A673 (cell line): ENCODE data around the gene ILKAP. TPM values are rescaled to one million over a fixed set of nuclear protein-coding genes. Genes with fewer than 3 reads are reported as not detected.

ENCODE experiments used
- BruUV-seq: library from RNA; stranded (reverse); fragments of 400-500 nt; replicated peaks from 2 replicates; lab custom pipeline; 2021; lab: Mats Ljungman, UMichigan
- CTCF ChIA-PET: fragments of 300-600 bp; sonication (Branson Sonifier 250); formaldehyde crosslinking; loops from one replicate; lab custom pipeline; 2022; ENCODE audit warnings: antibody characterized with exemption; lab: Charles Lee
- POLR2A ChIA-PET: fragments of 300-600 bp; sonication (Branson Sonifier 250); formaldehyde crosslinking; loops from one replicate; lab custom pipeline; 2022; ENCODE audit warnings: antibody characterized with exemption; ENCODE audit not compliant: low non-redundant PET; lab: Charles Lee
- DNase-seq: peaks from one replicate; pipeline ENCODE4 v3.0.0-alpha.2; 2015; ENCODE audit warnings: low spot score
- H3K27ac ChIP-seq: fragments of 200-600 bp; sonication (generic); 2 replicates; pipeline ENCODE4 v1.5.1; 2016; ENCODE audit warnings: mixed run types, low read depth, mild to moderate bottlenecking, mixed read lengths, antibody characterized with exemption, low read length; ENCODE audit not compliant: poor library complexity, severe bottlenecking
- H3K27me3 ChIP-seq: fragments of 200-600 bp; sonication (generic); replicated peaks from 2 replicates; pipeline ENCODE4 v1.6.1; 2017; ENCODE audit warnings: mixed run types, low read depth, mild to moderate bottlenecking, mixed read lengths, antibody characterized with exemption, low read length; ENCODE audit not compliant: insufficient read depth, poor library complexity
- H3K36me3 ChIP-seq: fragments of 200-600 bp; sonication (generic); 2 replicates; pipeline ENCODE4 v1.6.1; 2016; ENCODE audit warnings: mixed run types, mild to moderate bottlenecking, mixed read lengths, antibody characterized with exemption, low read length; ENCODE audit not compliant: insufficient read depth, poor library complexity, severe bottlenecking
- H3K4me1 ChIP-seq: fragments of 200-600 bp; sonication (generic); 2 replicates; pipeline ENCODE4 v1.6.1; 2017; ENCODE audit warnings: mixed run types, mild to moderate bottlenecking, mixed read lengths, antibody characterized with exemption, low read length; ENCODE audit not compliant: insufficient read depth, poor library complexity, severe bottlenecking
- H3K4me3 ChIP-seq: fragments of 200-600 bp; sonication (generic); 2 replicates; pipeline ENCODE4 v1.5.1; 2016; ENCODE audit warnings: low read depth, mixed run types, mild to moderate bottlenecking, mixed read lengths, low read length; ENCODE audit not compliant: poor library complexity, severe bottlenecking
- H3K9me3 ChIP-seq: fragments of 200-600 bp; sonication (generic); 2 replicates; pipeline ENCODE4 v1.6.1; 2016; ENCODE audit warnings: mixed run types, low read depth, mild to moderate bottlenecking, mixed read lengths, antibody characterized with exemption, low read length; ENCODE audit not compliant: poor library complexity, severe bottlenecking
- CTCF ChIP-seq: fragments of 300-800, 200-600 bp; sonication (generic); conservative IDR thresholded peaks from 2 replicates; pipeline ENCODE4 v1.5.1; 2017; ENCODE audit warnings: low read depth, mild to moderate bottlenecking, antibody characterized with exemption, low read length, moderate library complexity, mixed read lengths
- EZH2 ChIP-seq: fragments of 200-600 bp; sonication (generic); IDR thresholded peaks from 2 replicates; pipeline ENCODE4 v1.6.1; 2017; ENCODE audit warnings: borderline replicate concordance, low read depth, mild to moderate bottlenecking, mixed read lengths, antibody characterized with exemption, low read length; ENCODE audit not compliant: poor library complexity, severe bottlenecking
- intact Hi-C: fragments of 100-400 bp; cut with micrococcal nuclease; formaldehyde crosslinking; loops from one replicate; pipeline ENCODE4 v1.10.0; 2022; ENCODE audit not compliant: unreplicated experiment
- total RNA-seq: library from RNA; stranded (reverse); gene quantifications from 2 replicates; pipeline ENCODE4 v1.2.3, GENCODE V29; 2021

The ILKAP gene
- total RNA-seq, 1 experiment from 2014 or later, result 71.6 TPM

GRCh38 chr2:238202326-238203093 lies 985 bp downstream of the ILKAP start:
- no peaks in the 10 kb centered on the region for H3K27me3 ChIP-seq
- peak overlapping the region; percentile 92 for H3K4me3 ChIP-seq
- intact Hi-C loops, result no loop called here
- peak overlapping the region; percentile 91 for H3K27ac ChIP-seq
- TSS peak; percentile 35 for BruUV-seq
- H3K4me1 ChIP-seq, result peaks cover 21% of the 10 kb centered on the region
- ChIA-PET POLR2A (no interaction called here), CTCF (interaction anchor here (0.6 kb wide), 1 partner anchor 19 kb away, joined by 4 read pairs; no protein-coding TSS in a partner anchor)
- H3K9me3 ChIP-seq, result no peaks in the 10 kb centered on the region
- H3K36me3 ChIP-seq, result no peaks in the 10 kb centered on the region
- peak; percentile 19 for DNase-seq
- TF ChIP-seq CTCF, result no peak
- no peak for TF ChIP-seq EZH2

- peaks cover 80% of the 10 kb centered on the region for H3K36me3 ChIP-seq
- ChIA-PET POLR2A (no interaction called here), CTCF (no interaction called here)
- no peaks in the 10 kb centered on the region for H3K27me3 ChIP-seq
- TF ChIP-seq EZH2 (no peak), CTCF (no peak)
- H3K9me3 ChIP-seq, result no peaks in the 10 kb centered on the region
- BruUV-seq, result no TSS peak
- no peaks in the 10 kb centered on the region for H3K4me1 ChIP-seq
- no peak overlapping the region for H3K27ac ChIP-seq
- intact Hi-C loops, result no loop called here
- no peak for DNase-seq
- H3K4me3 ChIP-seq, result no peak overlapping the region
Measured at GRCh38 chr2:238190445-238190844, 13.1 kb downstream of the ILKAP start.

GRCh38 chr2:238187618-238188548 lies 15.6 kb downstream of the ILKAP start:
- TF ChIP-seq CTCF (no peak), EZH2 (no peak)
- no peak overlapping the region for H3K4me3 ChIP-seq
- ChIA-PET CTCF (no interaction called here), POLR2A (no interaction called here)
- no peak for DNase-seq
- no TSS peak for BruUV-seq
- H3K4me1 ChIP-seq, result no peaks in the 10 kb centered on the region
- intact Hi-C loops, result no loop called here
- peaks cover 87% of the 10 kb centered on the region for H3K36me3 ChIP-seq
- no peak overlapping the region for H3K27ac ChIP-seq
- H3K9me3 ChIP-seq, result no peaks in the 10 kb centered on the region
- H3K27me3 ChIP-seq, result no peaks in the 10 kb centered on the region
